K562 (cell line): Measurements from ENCODE around the gene CTCF.

ENCODE experiments used
- ARID4B ChIP-seq: sonication (generic); formaldehyde crosslinking; IDR thresholded peaks from 2 replicates; pipeline ENCODE4 v1.8.0; 2022; ENCODE audit warnings: mild to moderate bottlenecking, missing genetic modification reagents
- CGGBP1 ChIP-seq: fragments of 250-450 bp; sonication (Bioruptor Pico); IDR thresholded peaks from 2 replicates; pipeline ENCODE4 v1.9.0; 2021; ENCODE audit warnings: mild to moderate bottlenecking
- CSDE1 ChIP-seq, 2 experiments: fragments of 450-650 bp; IDR thresholded peaks; 2 replicates each; pipeline ENCODE4 v1.6.1; 2016; ENCODE audit warnings: mild to moderate bottlenecking in 1 of 2
- CTCF ChIP-seq, 3 experiments: IDR thresholded peaks in 2 of 3; conservative IDR thresholded peaks in 1 of 3; 2 replicates each; pipeline ENCODE4 v1.5.1; 2011 to 2012; ENCODE audit warnings: low read length in 3 of 3, mild to moderate bottlenecking in 3 of 3, control low read depth in 2 of 3, improper control_type of control experiment in 1 of 3, inconsistent platforms in 1 of 3, low read depth in 1 of 3, mixed read lengths in 1 of 3, moderate library complexity in 1 of 3; ENCODE audit not compliant: insufficient read depth in 2 of 3
- E2F5 ChIP-seq: sonication (generic); formaldehyde crosslinking; IDR thresholded peaks from 2 replicates; pipeline ENCODE4 v1.8.0; 2022; ENCODE audit warnings: mild to moderate bottlenecking, missing genetic modification reagents
- EP300 ChIP-seq: IDR thresholded peaks from 2 replicates; pipeline ENCODE4 v1.6.1; 2012; ENCODE audit warnings: low read length, improper control_type of control experiment
- MTA3 ChIP-seq: fragments of 450-650 bp; formaldehyde crosslinking; IDR thresholded peaks from 2 replicates; pipeline ENCODE4 v1.6.1; 2017; ENCODE audit warnings: mild to moderate bottlenecking, borderline replicate concordance
- NFRKB ChIP-seq: fragments of 450-650 bp; IDR thresholded peaks from 2 replicates; pipeline ENCODE4 v1.6.1; 2016; ENCODE audit warnings: low read depth
- POLR2AphosphoS5 ChIP-seq: IDR thresholded peaks from 2 replicates; pipeline ENCODE4 v1.6.1; 2011; ENCODE audit warnings: mild to moderate bottlenecking, low read depth, low read length, moderate library complexity; ENCODE audit not compliant: control insufficient read depth, insufficient read depth
- RCOR1 ChIP-seq, 2 experiments: IDR thresholded peaks; 2 replicates each; pipeline ENCODE4 v1.6.1; 2012; ENCODE audit warnings: low read depth in 2 of 2, low read length in 2 of 2, borderline replicate concordance in 1 of 2, improper control_type of control experiment in 1 of 2
- ZBTB33 ChIP-seq: sonication (generic); formaldehyde crosslinking; IDR thresholded peaks from 2 replicates; pipeline ENCODE4 v1.8.1; 2023; ENCODE audit warnings: mild to moderate bottlenecking, missing genetic modification reagents
- ZNF766 ChIP-seq: fragments of 200-800 bp; sonication (Bioruptor generic); conservative IDR thresholded peaks from 2 replicates; pipeline ENCODE4 v1.6.1; 2016; ENCODE audit warnings: missing genetic modification characterization, missing compliant biosample characterization

- TF ChIP-seq CGGBP1 (CRISPR knock-in tag) = no peak
- no peak for TF ChIP-seq ZBTB33 (CRISPR knock-in tag)
- no peak for TF ChIP-seq POLR2AphosphoS5
- TF ChIP-seq NFRKB = no peak
- no peak for TF ChIP-seq MTA3
- no peak for TF ChIP-seq RCOR1 (IDR thresholded peaks at IDR 0.05; ENCODE audit: borderline replicate concordance in 1 of 2, low read depth in 2 of 2, low read length in 2 of 2)
- TF ChIP-seq CTCF (IDR thresholded peaks at IDR 0.05 in 2 of 3, conservative IDR thresholded peaks at IDR 0.05 in 1 of 3; ENCODE audit: insufficient read depth in 2 of 3, low read depth in 1 of 3, low read length in 3 of 3) = no peak
- TF ChIP-seq ARID4B (CRISPR knock-in tag) = no peak
- TF ChIP-seq ZNF766 (CRISPR knock-in tag) = no peak
- TF ChIP-seq EP300 = no peak
- no peak for TF ChIP-seq CSDE1 (IDR thresholded peaks at IDR 0.05)
- TF ChIP-seq E2F5 (CRISPR knock-in tag) = no peak
These were observed 11.2 kb upstream of the CTCF start for GRCh38 chr16:67551091-67551490.
